GM12872 (cell line): ENCODE measurements around the gene ZNF384.

Experiments used
- CTCF ChIP-seq: IDR thresholded peaks from 3 replicates; pipeline ENCODE4 v1.5.1; 2011; ENCODE audit warnings: low read depth, mild to moderate bottlenecking, low read length, moderate library complexity; ENCODE audit not compliant: insufficient read depth

ZNF384 gene

GRCh38 chr12:6696690-6697583 lies 7.8 kb upstream of the ZNF384 start:
- no peak for TF ChIP-seq CTCF

GRCh38 chr12:6695313-6696045 lies 6.3 kb upstream of the ZNF384 start:
- no peak for TF ChIP-seq CTCF

- TF ChIP-seq CTCF: no peak
Observed at GRCh38 chr12:6694701-6695100, 5.5 kb upstream of the ZNF384 start.

GRCh38 chr12:6693832-6694355 lies 4.7 kb upstream of the ZNF384 start:
- no peak for TF ChIP-seq CTCF

GRCh38 chr12:6692888-6693287 lies 3.7 kb upstream of the ZNF384 start:
- TF ChIP-seq CTCF: no peak

GRCh38 chr12:6691473-6691872 lies 2.3 kb upstream of the ZNF384 start:
- TF ChIP-seq CTCF: no peak

GRCh38 chr12:6688543-6688998 lies 604 bp downstream of the ZNF384 start:
- no peak for TF ChIP-seq CTCF
